HG03521 (cell line): ENCODE results near the gene CCPG1.

Experiments used
- ATAC-seq: cut with Tn5 transposase; IDR thresholded peaks from one replicate; pipeline ENCODE4 v1.9.1; 2021; ENCODE audit warnings: mild to moderate bottlenecking, moderate library complexity; ENCODE audit not compliant: unreplicated experiment

The CCPG1 gene

DNA sequence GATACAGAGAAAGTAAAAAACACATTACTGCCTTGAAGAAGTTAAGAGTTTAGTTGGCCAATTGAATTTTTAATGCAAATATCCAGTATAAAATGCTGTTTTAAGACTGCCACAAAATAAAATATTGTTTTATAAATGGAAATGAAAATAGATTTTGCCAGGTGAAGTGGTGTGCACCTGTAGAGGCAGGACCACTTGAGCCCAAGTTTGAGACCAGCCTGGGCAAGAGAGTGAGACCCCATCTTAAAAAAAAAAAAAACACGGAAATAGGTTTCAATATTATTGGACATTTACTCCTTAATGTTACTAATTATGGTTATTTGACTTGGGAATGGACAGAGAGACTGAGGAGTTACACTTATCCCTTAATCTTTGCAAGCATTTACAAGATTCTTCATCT lies 87.2 kb downstream of the CCPG1 start:
- ATAC-seq, result no peak

DNA sequence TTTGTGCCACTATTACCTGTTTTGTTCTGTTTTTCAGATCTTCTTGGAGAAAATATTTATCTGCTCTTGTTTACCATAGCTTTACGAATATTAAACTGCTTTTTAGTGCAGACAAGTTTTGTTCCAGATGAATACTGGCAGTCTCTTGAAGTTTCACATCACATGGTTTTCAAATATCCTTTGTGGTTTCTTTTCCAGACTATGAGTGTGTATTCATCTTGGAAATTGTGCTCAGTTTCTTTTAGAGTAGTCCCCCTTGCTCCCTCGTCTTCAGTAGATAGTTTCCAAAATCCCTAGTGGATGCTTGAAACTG lies 88.0 kb downstream of the CCPG1 start:
- ATAC-seq, result no peak

DNA sequence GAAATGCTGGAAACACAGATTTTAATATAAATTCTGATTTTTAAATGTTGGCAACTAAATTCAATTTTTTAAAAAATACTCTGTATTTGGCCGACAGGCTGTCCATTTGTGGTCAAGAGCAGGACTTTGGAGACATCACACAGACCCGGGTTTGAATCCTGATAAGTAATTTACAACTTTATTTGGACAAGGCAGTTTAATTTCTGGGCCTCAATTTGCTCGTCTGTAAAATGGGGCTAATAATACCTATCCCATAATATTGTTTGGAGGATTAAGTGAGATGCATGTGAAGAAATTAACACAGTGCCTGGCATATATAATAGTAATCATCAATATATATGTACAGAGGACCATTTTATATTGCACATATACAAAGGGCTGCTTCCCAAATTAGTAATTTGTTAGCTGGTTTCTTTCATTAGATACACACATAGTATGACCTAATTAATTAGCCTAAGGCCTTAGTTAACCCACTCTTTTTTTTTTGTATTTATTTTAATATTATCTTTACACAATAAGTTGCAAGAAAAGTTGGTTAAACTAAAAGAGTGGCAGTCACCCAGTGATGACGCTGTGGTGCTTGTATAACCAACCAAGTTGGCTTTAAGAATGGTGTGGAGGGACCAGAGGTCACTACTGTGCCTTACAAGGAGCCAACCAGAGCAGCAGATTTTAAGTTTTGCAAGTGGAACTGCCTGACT lies 88.5 kb downstream of the CCPG1 start:
- ATAC-seq, result peak; percentile 51

DNA sequence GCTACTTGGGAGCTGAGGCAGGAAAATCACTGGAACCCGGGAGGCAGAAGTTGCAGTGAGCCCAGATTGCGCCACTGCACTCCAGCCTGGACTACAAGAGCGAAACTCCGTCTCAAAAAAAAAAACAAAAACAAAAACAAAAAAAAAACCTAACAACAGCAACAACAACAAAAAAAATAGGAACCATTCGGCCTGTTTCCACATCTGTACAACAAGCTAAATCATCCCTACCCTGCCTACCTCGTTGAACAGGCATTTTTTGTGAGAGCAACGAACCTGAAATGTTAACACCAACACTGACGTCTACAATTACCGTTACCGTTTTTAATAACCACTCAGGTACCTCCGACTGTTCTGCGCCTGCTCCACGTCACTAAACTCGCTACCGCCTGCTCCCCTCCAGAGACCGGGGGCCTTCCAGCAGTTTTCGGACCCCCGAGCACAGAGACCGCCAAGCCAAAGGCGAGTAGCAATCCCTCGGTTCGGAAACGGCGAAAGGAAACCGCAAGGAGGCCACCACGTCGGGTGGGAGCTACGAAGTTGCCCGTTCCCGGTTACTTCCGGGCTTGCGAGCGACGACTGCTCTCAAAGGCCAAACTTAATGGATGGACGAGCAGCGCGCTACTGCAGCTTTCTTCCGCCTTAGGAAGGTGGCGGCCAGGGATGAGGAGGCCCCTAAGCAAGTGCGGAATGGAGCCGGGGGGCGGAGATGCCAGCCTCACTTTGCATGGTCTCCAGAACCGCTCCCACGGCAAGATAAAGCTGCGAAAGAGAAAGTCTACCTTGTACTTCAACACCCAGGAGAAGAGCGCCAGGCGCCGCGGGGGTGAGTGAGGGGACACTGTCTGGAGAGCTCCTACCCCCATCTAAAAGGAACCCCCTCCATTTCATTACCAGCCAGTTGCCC lies 89.3 kb downstream of the CCPG1 start, which contains the start of the genes PIGB and PIGBOS1:
TSS of gene PIGB (plus strand) at position 635 of the 907 bp plus-strand sequence. CDS start at position 664, 29 bp downstream.
TSS of gene PIGBOS1 (minus strand) at position 536 of the 907 bp plus-strand sequence. CDS start 1,331 bp downstream, outside the sequence.
- ATAC-seq, result peak; percentile 88
